Naive thymus-derived CD4-positive, alpha-beta T cell (primary cell): ENCODE measurements around the gene IMPDH1. TPM values are rescaled to one million over a fixed set of nuclear protein-coding genes. Genes with fewer than 3 reads are reported as not detected.
A peak's percentile ranks its signal among the peaks of the same experiment; 100 is the strongest.

Source experiments
- ATAC-seq: fragments of 150-1000 bp; cut with Tn5 transposase; 2 replicates; pipeline ENCODE4 v1.10.0; 2021; ENCODE audit warnings: mild to moderate bottlenecking, moderate library complexity
- CTCF ChIA-PET: fragments of 350-600 bp; sonication (Branson Sonifier 250); formaldehyde crosslinking; loops from one replicate; lab custom pipeline; 2021; ENCODE audit warnings: antibody characterized with exemption; lab: Charles Lee
- POLR2A ChIA-PET: fragments of 350-600 bp; sonication (Branson Sonifier 250); formaldehyde crosslinking; loops from one replicate; lab custom pipeline; 2021; ENCODE audit warnings: antibody characterized with exemption, inconsistent platforms; lab: Charles Lee
- DNase-seq, 9 donors: peaks; one replicate each; pipeline versions ENCODE4 v3.0.0 to v3.0.0-alpha.2; 2020 to 2022; ENCODE audit warnings: mixed read lengths in 1 of 9
- H3K27ac ChIP-seq: one replicate; pipeline ENCODE4 v1.7.0; 2013; ENCODE audit warnings: mild to moderate bottlenecking, low read depth, low read length, moderate library complexity
- H3K27me3 ChIP-seq, 2 donors: one replicate each; pipeline ENCODE4 v1.7.0; 2013; ENCODE audit warnings: low read length in 2 of 2, mild to moderate bottlenecking in 2 of 2, moderate library complexity in 2 of 2; ENCODE audit not compliant: control insufficient read depth in 2 of 2, insufficient read depth in 2 of 2
- H3K36me3 ChIP-seq, 3 experiments: 1 replicate in 2 of 3; 2 replicates in 1 of 3; pipeline ENCODE4 v1.7.0; 2013; ENCODE audit warnings: low read length in 3 of 3, mild to moderate bottlenecking in 3 of 3, moderate library complexity in 1 of 3; ENCODE audit not compliant: insufficient read depth in 3 of 3, control insufficient read depth in 2 of 3
- H3K4me1 ChIP-seq, 2 donors: one replicate each; pipeline ENCODE4 v1.7.0; 2013; ENCODE audit warnings: low read length in 2 of 2, mild to moderate bottlenecking in 2 of 2, moderate library complexity in 1 of 2; ENCODE audit not compliant: control insufficient read depth in 2 of 2, insufficient read depth in 2 of 2
- H3K4me3 ChIP-seq: 2 replicates; pipeline ENCODE4 v1.7.0; 2013; ENCODE audit warnings: mild to moderate bottlenecking, low read length
- H3K9me3 ChIP-seq, 3 experiments: 1 replicate in 2 of 3; 2 replicates in 1 of 3; pipeline ENCODE4 v1.7.0; 2013; ENCODE audit warnings: low read length in 3 of 3; ENCODE audit not compliant: control insufficient read depth in 2 of 3
- H3K27ac Mint-ChIP-seq, 9 donors: one replicate each; pipeline ENCODE4 v1.8.0; 2020 to 2022; ENCODE audit warnings: mixed read lengths in 9 of 9, mild to moderate bottlenecking in 8 of 9, moderate library complexity in 5 of 9, inconsistent platforms in 2 of 9
- H3K27me3 Mint-ChIP-seq, 5 donors: one replicate each; pipeline ENCODE4 v1.8.0; 2021 to 2022; ENCODE audit warnings: mixed read lengths in 5 of 5, mild to moderate bottlenecking in 1 of 5
- H3K36me3 Mint-ChIP-seq, 5 donors: one replicate each; pipeline ENCODE4 v1.8.0; 2020 to 2022; ENCODE audit warnings: mixed read lengths in 5 of 5, mild to moderate bottlenecking in 3 of 5, inconsistent platforms in 1 of 5
- H3K4me1 Mint-ChIP-seq, 7 donors: one replicate each; pipeline ENCODE4 v1.8.0; 2020 to 2022; ENCODE audit warnings: mixed read lengths in 7 of 7, mild to moderate bottlenecking in 3 of 7, inconsistent platforms in 1 of 7
- H3K4me3 Mint-ChIP-seq, 10 donors: one replicate each; pipeline ENCODE4 v1.8.0; 2020 to 2022; ENCODE audit warnings: mild to moderate bottlenecking in 10 of 10, mixed read lengths in 10 of 10, moderate library complexity in 6 of 10, inconsistent platforms in 2 of 10
- H3K9me3 Mint-ChIP-seq, 11 donors: one replicate each; pipeline ENCODE4 v1.8.0; 2020 to 2022; ENCODE audit warnings: mixed read lengths in 11 of 11, mild to moderate bottlenecking in 4 of 11, inconsistent platforms in 1 of 11, moderate library complexity in 1 of 11
- intact Hi-C, 2 donors: fragments of 100-400 bp; cut with micrococcal nuclease; formaldehyde crosslinking; loops; one replicate each; pipeline ENCODE4 v1.15.1; 2023
- polyA plus RNA-seq, 2 donors: library from polyadenylated mRNA; unstranded; fragments of 300-500 nt; fragmentation: Illumina TruSeq; gene quantifications; one replicate each; pipeline ENCODE4 v1.2.3, GENCODE V29; 2021
- total RNA-seq, 6 experiments: library from RNA in 5 of 6; stranded (reverse) in 5 of 6; gene quantifications; 1 replicate in 5 of 6; 2 replicates in 1 of 6; pipeline ENCODE4 v1.2.3 and lab custom pipeline; 2021 to 2026

Gene IMPDH1
- total and polyA plus RNA-seq, 7 experiments from 2014 or later, result 33.7 to 92.0 (median 44.4) TPM

DNA sequence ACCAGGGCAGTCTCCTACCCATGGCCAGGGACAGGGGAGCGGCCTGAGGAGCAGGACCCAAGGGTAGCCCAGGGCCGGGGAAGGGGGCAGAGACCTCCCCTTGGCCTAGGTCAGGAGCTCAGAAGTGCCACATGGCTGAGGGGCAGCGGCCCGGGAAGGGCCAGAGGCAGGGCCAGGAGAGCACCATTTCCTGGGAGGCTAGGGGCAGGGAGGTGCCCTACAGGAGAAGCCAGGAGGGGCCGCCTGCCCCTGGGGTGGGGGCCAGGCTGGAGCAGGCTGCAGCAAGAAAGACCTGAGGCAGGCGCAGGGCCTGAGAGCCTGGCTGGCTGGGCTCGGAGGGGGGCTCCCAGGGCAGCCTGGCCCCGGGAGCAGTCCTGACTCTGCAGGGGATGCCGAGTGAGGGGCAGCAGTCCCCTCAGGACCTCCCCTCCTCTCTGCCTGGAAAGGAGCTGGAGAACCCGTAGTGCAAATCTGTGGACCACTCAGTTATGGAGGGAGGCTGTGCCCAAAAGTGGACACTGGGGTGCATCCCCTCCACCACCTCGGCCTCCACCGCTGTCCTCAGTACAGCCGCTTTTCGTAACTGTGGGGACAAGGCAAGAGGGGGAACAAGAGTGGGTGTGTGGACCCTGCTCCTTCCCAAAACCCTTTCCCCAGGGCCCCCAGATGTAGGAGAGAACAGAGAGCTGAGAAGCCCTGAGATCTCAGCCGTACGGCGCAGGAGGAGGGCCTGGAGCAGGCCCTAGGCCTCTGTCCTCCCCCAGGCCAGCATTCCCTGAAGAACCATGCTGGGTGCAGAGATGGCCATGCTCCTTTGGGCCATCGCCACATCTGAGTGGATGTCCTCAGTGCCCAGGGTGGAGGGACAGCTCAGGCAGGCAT lies 17.1 kb downstream of the IMPDH1 start:
- Mint-ChIP-seq H3K27ac (no peak overlapping the region), H3K4me3 (no peak overlapping the region), H3K9me3 (no peaks in the 10 kb centered on the region), H3K36me3 (peaks cover 0 to 10% (median 6%) of the 10 kb centered on the region in 5 donors), H3K27me3 (peaks cover 0 to 4% (median 0%) of the 10 kb centered on the region in 5 donors), H3K4me1 (peaks cover 0 to 4% (median 0%) of the 10 kb centered on the region in 7 donors)
- intact Hi-C loops, result no loop called here
- Histone ChIP-seq H3K27ac (no peak overlapping the region), H3K4me3 (no peak overlapping the region), H3K36me3 (peaks cover 0 to 61% (median 5%) of the 10 kb centered on the region in 3 experiments), H3K4me1 (no peaks in the 10 kb centered on the region), H3K9me3 (no peaks in the 10 kb centered on the region), H3K27me3 (no peaks in the 10 kb centered on the region)
- CTCF ChIA-PET, result no interaction called here
- no peak for DNase-seq
- POLR2A ChIA-PET, result no interaction called here
- ATAC-seq, result no peak

DNA sequence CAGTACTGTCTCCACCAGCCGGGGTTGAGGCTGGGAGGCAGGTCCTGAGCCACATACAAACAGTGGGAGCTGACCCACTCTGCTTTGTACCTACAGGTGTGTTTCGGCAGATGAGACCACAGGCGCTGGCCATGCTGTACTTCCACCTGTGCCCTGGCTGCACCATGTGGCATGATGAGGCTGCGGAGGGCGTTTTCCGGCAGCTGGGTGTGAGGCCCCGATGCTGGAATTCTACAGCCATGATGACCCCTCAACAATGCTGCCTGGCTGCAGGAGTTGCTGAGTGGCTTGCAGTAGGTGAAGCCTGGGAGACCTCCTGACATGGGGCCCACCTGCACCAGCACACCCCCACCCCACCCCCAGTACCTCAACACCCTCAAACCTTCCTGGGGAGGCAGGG lies 18.0 kb downstream of the IMPDH1 start:
- Mint-ChIP-seq H3K27ac (no peak overlapping the region), H3K27me3 (peaks cover 0 to 4% (median 0%) of the 10 kb centered on the region in 5 donors), H3K36me3 (peaks cover 0 to 3% (median 3%) of the 10 kb centered on the region in 5 donors), H3K9me3 (no peaks in the 10 kb centered on the region), H3K4me1 (peaks cover 0 to 6% (median 0%) of the 10 kb centered on the region in 7 donors), H3K4me3 (no peak overlapping the region)
- Histone ChIP-seq H3K27me3 (no peaks in the 10 kb centered on the region), H3K4me3 (no peak overlapping the region), H3K9me3 (no peaks in the 10 kb centered on the region), H3K4me1 (no peaks in the 10 kb centered on the region), H3K36me3 (peaks cover 0 to 52% (median 5%) of the 10 kb centered on the region in 3 experiments), H3K27ac (no peak overlapping the region)
- intact Hi-C loops, result no loop called here
- POLR2A ChIA-PET, result no interaction called here
- CTCF ChIA-PET, result interaction anchor here (1.1 kb wide), 1 partner anchor 44 kb away, joined by 7 read pairs; no protein-coding TSS in a partner anchor
- ATAC-seq, result no peak
- no peak for DNase-seq

DNA sequence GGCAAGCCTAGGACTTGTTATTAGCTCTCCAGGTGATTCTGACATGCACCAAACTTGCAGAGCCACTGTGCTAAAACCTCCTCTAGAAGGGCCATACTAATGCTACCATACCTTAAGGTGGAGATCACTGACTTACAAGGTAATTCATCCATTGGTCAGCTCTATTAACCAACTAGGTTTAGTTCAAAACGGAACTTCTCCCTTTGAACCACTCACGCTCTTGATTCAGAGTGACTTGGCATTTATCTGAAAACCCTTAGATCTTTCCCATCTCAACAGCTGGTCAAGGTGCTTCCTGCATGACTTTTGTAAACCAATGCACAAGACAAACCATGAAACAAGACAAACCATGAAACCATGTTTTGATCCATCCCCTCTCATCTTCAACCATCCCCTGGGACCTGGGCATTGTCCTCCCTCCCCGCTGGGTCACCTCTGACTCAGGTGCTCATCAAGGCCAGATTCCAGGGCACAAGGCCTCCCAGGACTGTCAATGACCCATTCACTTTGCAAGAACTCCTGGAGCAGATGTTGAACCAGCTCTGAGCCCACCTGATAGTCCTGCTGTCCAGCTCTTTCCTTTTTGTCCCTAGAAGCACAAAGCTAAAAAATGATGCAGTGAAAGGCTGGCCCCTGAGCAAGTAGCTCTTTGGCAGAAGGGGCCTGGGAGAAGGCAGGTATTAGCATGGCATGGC lies 18.8 kb downstream of the IMPDH1 start:
- H3K4me3 Mint-ChIP-seq, result no peak overlapping the region
- ChIA-PET POLR2A (no interaction called here), CTCF (interaction anchor here (1.1 kb wide), 2 partner anchors 25 to 43 kb away, joined by 3 to 7 read pairs; no protein-coding TSS in a partner anchor)
- Histone ChIP-seq H3K27ac (no peak overlapping the region), H3K27me3 (no peaks in the 10 kb centered on the region), H3K9me3 (no peaks in the 10 kb centered on the region), H3K36me3 (peaks cover 0 to 44% (median 5%) of the 10 kb centered on the region in 3 experiments), H3K4me1 (no peaks in the 10 kb centered on the region), H3K4me3 (no peak overlapping the region)
- H3K27ac Mint-ChIP-seq, result peak overlapping the region in 3 of 9 donors; percentile 39 to 81 (median 43)
- no peaks in the 10 kb centered on the region for H3K9me3 Mint-ChIP-seq
- H3K36me3 Mint-ChIP-seq, result no peaks in the 10 kb centered on the region
- intact Hi-C loops, result no loop called here
- DNase-seq (no peak), ATAC-seq (no peak)
- H3K4me1 Mint-ChIP-seq, result peaks cover 0 to 6% (median 0%) of the 10 kb centered on the region in 7 donors
- peaks cover 0 to 4% (median 0%) of the 10 kb centered on the region in 5 donors for H3K27me3 Mint-ChIP-seq

DNA sequence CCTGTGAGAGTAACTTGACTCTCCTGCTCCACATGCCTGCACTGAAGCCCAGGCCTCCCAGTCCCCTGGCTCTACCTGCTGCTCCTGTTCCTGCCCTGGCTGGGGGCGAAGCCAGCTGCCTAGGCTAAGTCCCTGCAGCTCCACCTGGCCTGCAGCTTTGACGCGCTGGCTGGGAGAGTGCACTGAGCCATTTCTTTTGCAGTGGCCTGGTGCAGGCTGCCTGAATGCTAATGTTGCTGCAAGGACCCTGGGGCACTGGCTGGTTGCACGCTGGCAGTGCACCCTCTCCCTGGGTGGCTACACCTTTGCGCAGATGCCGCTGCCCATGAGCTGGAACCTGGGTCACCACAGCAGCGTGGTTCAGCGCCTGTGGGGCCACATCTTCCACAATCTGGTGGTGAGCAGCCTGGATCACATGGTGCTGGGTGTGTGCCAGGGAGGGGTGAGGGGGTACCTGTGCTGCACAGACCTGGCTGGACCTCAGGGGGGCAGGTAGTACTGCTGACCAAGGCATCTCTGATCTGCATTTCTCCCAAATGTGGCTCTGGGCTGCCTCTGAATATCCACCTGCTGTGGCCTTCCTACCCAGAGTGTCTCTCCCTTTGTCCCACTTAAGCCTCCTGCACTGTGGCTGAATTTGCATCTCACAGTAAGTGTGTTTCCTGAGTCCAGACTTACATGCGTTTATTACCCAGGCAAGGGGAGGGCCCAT lies 20.0 kb downstream of the IMPDH1 start:
- no peak for DNase-seq
- CTCF ChIA-PET, result interaction anchor here (4.1 kb wide), 2 partner anchors 9 to 41 kb away, joined by 20 to 60 read pairs; no protein-coding TSS in a partner anchor
- no peak overlapping the region for H3K27ac ChIP-seq
- H3K9me3 Mint-ChIP-seq, result no peaks in the 10 kb centered on the region
- no peaks in the 10 kb centered on the region for H3K4me1 ChIP-seq
- H3K4me3 ChIP-seq, result no peak overlapping the region
- H3K9me3 ChIP-seq, result no peaks in the 10 kb centered on the region
- H3K4me1 Mint-ChIP-seq, result peaks cover 0 to 6% (median 0%) of the 10 kb centered on the region in 7 donors
- H3K27ac Mint-ChIP-seq, result no peak overlapping the region
- peaks cover 0 to 32% (median 5%) of the 10 kb centered on the region in 3 experiments for H3K36me3 ChIP-seq
- H3K4me3 Mint-ChIP-seq, result no peak overlapping the region
- POLR2A ChIA-PET, result interaction anchor here (1.1 kb wide), 1 partner anchor 42 kb away, joined by 3 read pairs; no protein-coding TSS in a partner anchor
- intact Hi-C loops, result loop anchor here (5.0 kb wide), 2 partner anchors 38 to 1587 kb away; no protein-coding TSS in a partner anchor
- H3K36me3 Mint-ChIP-seq, result no peaks in the 10 kb centered on the region
- H3K27me3 Mint-ChIP-seq, result peaks cover 0 to 4% (median 0%) of the 10 kb centered on the region in 5 donors
- H3K27me3 ChIP-seq, result no peaks in the 10 kb centered on the region
- ATAC-seq, result no peak

DNA sequence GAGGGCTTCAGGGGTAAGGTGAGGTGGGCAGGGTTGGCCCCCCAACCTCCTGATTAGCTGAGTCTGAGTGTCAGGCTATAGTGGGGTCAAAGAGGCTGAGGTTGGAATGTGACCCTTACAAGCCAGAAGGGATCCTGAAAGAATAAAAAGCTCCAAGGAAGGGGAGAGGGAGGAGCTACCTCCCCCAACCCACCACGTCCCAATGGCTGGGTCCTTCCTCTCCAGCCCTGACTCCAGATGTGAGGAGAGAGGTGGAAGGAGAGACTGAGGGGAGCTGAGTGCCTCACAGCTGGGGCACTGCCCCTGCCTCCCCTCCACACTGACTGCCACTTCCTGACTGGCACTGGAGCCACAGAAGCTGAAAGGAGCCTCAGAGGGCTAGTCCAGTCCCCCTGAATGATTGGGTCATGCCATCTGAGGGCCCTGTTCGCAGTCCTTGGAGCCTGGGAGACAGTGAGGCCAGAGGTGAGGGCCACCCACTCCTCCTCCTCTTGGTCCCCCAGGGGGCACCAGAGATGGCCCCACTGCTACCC lies 20.6 kb downstream of the IMPDH1 start:
- peaks cover 0 to 6% (median 0%) of the 10 kb centered on the region in 7 donors for H3K4me1 Mint-ChIP-seq
- H3K27ac Mint-ChIP-seq, result no peak overlapping the region
- intact Hi-C loops, result loop anchor here (5.0 kb wide), 2 partner anchors 38 to 1587 kb away; no protein-coding TSS in a partner anchor
- DNase-seq (no peak), ATAC-seq (no peak)
- Histone ChIP-seq H3K4me1 (no peaks in the 10 kb centered on the region), H3K36me3 (peaks cover 0 to 26% (median 3%) of the 10 kb centered on the region in 3 experiments), H3K27ac (no peak overlapping the region), H3K4me3 (no peak overlapping the region), H3K27me3 (no peaks in the 10 kb centered on the region), H3K9me3 (no peaks in the 10 kb centered on the region)
- H3K36me3 Mint-ChIP-seq, result no peaks in the 10 kb centered on the region
- no peaks in the 10 kb centered on the region for H3K9me3 Mint-ChIP-seq
- peaks cover 0 to 4% (median 0%) of the 10 kb centered on the region in 5 donors for H3K27me3 Mint-ChIP-seq
- POLR2A ChIA-PET, result interaction anchor here (1.1 kb wide), 1 partner anchor 42 kb away, joined by 3 read pairs; no protein-coding TSS in a partner anchor
- H3K4me3 Mint-ChIP-seq, result no peak overlapping the region
- CTCF ChIA-PET, result interaction anchor here (1.6 to 4.1 kb wide), 4 partner anchors 9 to 611 kb away, joined by 3 to 60 read pairs (median 24); partner anchors contain the start of gene RBM28
